ENCODE measurements around the gene ANGPT4. TPM values are rescaled to one million over a fixed set of nuclear protein-coding genes. Genes with fewer than 3 reads are reported as not detected.
A peak's percentile ranks its signal among the peaks of the same experiment; 100 is the strongest.

The ANGPT4 gene
- total RNA-seq, 1 donor from 2014 or later = 0.07 TPM

DNA sequence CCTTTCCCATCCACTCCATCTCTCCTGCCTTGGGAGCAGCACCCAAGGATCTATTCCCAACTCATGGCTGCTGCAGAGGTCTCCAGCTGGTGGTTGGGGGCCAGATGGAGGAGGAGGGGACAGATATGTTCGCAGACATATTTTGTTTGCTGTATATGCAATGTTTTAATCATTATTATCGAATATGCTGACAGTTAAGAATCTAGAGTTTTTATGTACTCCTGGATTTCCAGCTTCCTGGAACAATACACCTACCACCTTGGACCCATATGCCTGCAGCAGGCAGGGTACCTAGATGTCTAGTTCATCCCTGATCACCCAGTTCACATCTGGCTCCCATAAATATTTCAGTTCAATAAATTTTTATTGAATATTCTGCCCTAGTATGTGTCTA lies 73.6 kb downstream of the ANGPT4 start:
- Mint-ChIP-seq H3K27ac (peak overlapping the region; percentile 25), H3K4me3 (peak overlapping the region; percentile 67), H3K9me3 (no peaks in the 10 kb centered on the region), H3K4me1 (ENCODE audit: unreplicated experiment) (peaks cover 22% of the 10 kb centered on the region), H3K27me3 (peaks cover 25% of the 10 kb centered on the region), H3K36me3 (no peaks in the 10 kb centered on the region)
- TF ChIP-seq, protein P1, sequence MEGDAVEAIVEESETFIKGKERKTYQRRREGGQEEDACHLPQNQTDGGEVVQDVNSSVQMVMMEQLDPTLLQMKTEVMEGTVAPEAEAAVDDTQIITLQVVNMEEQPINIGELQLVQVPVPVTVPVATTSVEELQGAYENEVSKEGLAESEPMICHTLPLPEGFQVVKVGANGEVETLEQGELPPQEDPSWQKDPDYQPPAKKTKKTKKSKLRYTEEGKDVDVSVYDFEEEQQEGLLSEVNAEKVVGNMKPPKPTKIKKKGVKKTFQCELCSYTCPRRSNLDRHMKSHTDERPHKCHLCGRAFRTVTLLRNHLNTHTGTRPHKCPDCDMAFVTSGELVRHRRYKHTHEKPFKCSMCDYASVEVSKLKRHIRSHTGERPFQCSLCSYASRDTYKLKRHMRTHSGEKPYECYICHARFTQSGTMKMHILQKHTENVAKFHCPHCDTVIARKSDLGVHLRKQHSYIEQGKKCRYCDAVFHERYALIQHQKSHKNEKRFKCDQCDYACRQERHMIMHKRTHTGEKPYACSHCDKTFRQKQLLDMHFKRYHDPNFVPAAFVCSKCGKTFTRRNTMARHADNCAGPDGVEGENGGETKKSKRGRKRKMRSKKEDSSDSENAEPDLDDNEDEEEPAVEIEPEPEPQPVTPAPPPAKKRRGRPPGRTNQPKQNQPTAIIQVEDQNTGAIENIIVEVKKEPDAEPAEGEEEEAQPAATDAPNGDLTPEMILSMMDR (conservative IDR thresholded peaks at IDR 0.05) = no peak
- no peak for DNase-seq (ENCODE audit: extremely low spot score, unreplicated experiment)

- H3K36me3 Mint-ChIP-seq = no peaks in the 10 kb centered on the region
- peaks cover 25% of the 10 kb centered on the region for H3K27me3 Mint-ChIP-seq
- DNase-seq (ENCODE audit: extremely low spot score, unreplicated experiment) = no peak
- H3K4me3 Mint-ChIP-seq = peak overlapping the region; percentile 89
- peak overlapping the region; percentile 75 for H3K27ac Mint-ChIP-seq
- peaks cover 18% of the 10 kb centered on the region for H3K4me1 Mint-ChIP-seq (ENCODE audit: unreplicated experiment)
- TF ChIP-seq, protein P1 (conservative IDR thresholded peaks at IDR 0.05) = no peak
- H3K9me3 Mint-ChIP-seq = no peaks in the 10 kb centered on the region
Measured at GRCh38 chr20:841568-842546, 74.3 kb downstream of the ANGPT4 start.

DNA sequence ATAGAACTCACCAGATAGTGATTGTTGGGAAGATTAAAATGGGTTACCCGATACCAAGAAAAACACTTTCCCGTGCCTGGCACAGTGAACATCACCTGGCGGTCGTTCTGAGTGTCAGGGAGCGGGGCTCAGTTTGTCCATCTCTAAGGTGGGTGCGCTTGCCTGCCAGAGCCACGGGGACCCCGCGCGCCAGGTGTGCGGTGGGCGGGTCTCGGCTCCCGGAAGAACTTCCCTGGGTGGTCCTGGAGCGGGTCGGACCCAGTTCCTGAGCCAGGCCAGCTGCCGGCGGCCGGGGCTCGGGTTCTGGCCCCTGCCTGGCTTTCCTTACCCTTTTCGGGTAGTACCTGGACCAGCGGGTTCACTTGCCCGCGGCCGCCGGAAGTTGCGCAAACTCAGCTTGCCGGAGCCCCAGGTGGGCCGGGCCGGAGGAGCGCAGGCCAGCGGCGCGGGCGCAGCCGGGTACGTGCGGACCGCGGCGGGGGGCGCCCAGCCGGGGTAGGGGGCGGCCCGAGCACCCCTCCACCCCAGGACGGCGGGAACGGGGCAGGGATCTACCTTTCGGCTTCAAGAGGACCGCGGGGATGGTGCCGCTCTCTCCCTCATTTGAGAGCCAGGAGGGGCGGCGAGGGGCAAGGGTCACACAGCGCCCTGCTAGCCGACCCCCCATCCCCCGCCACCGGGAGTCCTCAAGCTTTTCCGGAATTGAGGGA lies 75.1 kb downstream of the ANGPT4 start:
- Mint-ChIP-seq H3K36me3 (no peaks in the 10 kb centered on the region), H3K4me1 (ENCODE audit: unreplicated experiment) (peaks cover 12% of the 10 kb centered on the region), H3K9me3 (no peaks in the 10 kb centered on the region), H3K27me3 (peaks cover 25% of the 10 kb centered on the region), H3K27ac (peak overlapping the region; percentile 53), H3K4me3 (peak overlapping the region; percentile 89)
- no peak for DNase-seq (ENCODE audit: extremely low spot score, unreplicated experiment)
- TF ChIP-seq, protein P1 (conservative IDR thresholded peaks at IDR 0.05) = no peak

DNA sequence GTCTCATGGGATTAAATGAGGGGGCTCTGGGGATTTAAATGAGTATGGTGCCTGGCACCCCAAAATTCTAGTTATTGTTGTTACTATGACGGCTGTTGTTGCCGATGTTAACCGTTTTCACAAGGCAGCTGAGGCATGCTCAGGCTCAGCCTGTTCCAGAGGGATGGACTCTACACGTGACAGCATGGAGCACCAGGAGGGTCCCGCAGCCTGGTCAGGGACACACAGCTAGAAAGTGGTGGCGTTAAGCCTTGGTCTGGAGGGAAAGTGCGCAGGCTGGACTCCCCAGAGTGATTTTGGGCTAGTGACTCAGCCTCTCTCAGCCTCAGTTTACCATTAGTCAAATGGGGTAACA lies 75.7 kb downstream of the ANGPT4 start:
- no peaks in the 10 kb centered on the region for H3K9me3 Mint-ChIP-seq
- peaks cover 11% of the 10 kb centered on the region for H3K4me1 Mint-ChIP-seq (ENCODE audit: unreplicated experiment)
- H3K27ac Mint-ChIP-seq = peak overlapping the region; percentile 53
- no peaks in the 10 kb centered on the region for H3K36me3 Mint-ChIP-seq
- no peak for DNase-seq (ENCODE audit: extremely low spot score, unreplicated experiment)
- H3K4me3 Mint-ChIP-seq = peak overlapping the region; percentile 82
- TF ChIP-seq, protein P1 (conservative IDR thresholded peaks at IDR 0.05) = no peak
- H3K27me3 Mint-ChIP-seq = peaks cover 25% of the 10 kb centered on the region

DNA sequence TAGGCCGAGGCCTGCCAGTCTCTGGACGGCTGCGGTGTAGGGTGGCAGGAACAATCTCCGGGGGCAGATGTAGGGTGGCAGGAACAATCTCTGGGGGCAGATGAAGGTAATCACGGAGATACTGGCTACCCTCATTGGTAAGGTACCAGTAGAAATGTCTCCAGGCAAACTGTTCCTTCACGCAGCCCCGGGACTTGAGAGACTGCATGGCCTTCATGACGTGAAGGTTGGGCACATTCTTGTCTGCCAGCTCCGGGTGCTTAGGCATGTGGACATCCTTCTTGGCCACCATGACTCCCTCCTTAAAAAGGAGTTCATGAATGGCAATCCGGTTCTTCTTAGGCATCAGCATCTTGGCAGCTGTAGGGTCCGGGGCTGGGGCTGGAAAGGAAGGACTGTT lies 76.5 kb downstream of the ANGPT4 start:
- peak overlapping the region; percentile 82 for H3K4me3 Mint-ChIP-seq
- TF ChIP-seq, protein P1 (conservative IDR thresholded peaks at IDR 0.05) = no peak
- H3K27me3 Mint-ChIP-seq = peaks cover 25% of the 10 kb centered on the region
- H3K4me1 Mint-ChIP-seq (ENCODE audit: unreplicated experiment) = peaks cover 18% of the 10 kb centered on the region
- DNase-seq (ENCODE audit: extremely low spot score, unreplicated experiment) = no peak
- no peaks in the 10 kb centered on the region for H3K9me3 Mint-ChIP-seq
- no peak overlapping the region for H3K27ac Mint-ChIP-seq
- no peaks in the 10 kb centered on the region for H3K36me3 Mint-ChIP-seq

All from type B pancreatic cell (in vitro differentiated cells).